WTC11 (cell line): Measurements from ENCODE around the gene EFCAB8. TPM values are rescaled to one million over a fixed set of nuclear protein-coding genes. Genes with fewer than 3 reads are reported as not detected.

Source experiments
- ATAC-seq: fragments of 200-7000 bp; cut with Tn5 transposase; 2 replicates; pipeline ENCODE4 v1.10.0; 2021; ENCODE audit warnings: mild to moderate bottlenecking, moderate library complexity
- CTCF ChIA-PET: fragments of 300-600 bp; sonication (Branson Sonifier 250); formaldehyde crosslinking; loops from one replicate; lab custom pipeline; 2021; ENCODE audit warnings: antibody characterized with exemption; lab: Charles Lee
- POLR2A ChIA-PET: fragments of 350-600 bp; sonication (Branson Sonifier 250); formaldehyde crosslinking; loops from one replicate; lab custom pipeline; 2021; ENCODE audit warnings: antibody characterized with exemption; lab: Charles Lee
- DNase-seq: peaks from one replicate; pipeline ENCODE4 v3.0.0; 2021; ENCODE audit warnings: low spot score
- H3K27ac Mint-ChIP-seq: 2 replicates; pipeline ENCODE4 v1.8.0; 2021; ENCODE audit warnings: mixed read lengths
- H3K27me3 Mint-ChIP-seq: 2 replicates; pipeline ENCODE4 v1.8.0; 2021; ENCODE audit warnings: low read depth, mild to moderate bottlenecking, moderate library complexity, mixed read lengths
- H3K36me3 Mint-ChIP-seq: 2 replicates; pipeline ENCODE4 v1.8.0; 2021; ENCODE audit warnings: mixed read lengths
- H3K4me1 Mint-ChIP-seq: 2 replicates; pipeline ENCODE4 v1.8.0; 2022; ENCODE audit warnings: mixed read lengths
- H3K4me3 Mint-ChIP-seq: 2 replicates; pipeline ENCODE4 v1.8.0; 2021; ENCODE audit warnings: mild to moderate bottlenecking, moderate library complexity, mixed read lengths
- H3K9me3 Mint-ChIP-seq: 2 replicates; pipeline ENCODE4 v1.8.0; 2021; ENCODE audit warnings: mixed read lengths
- CBFB ChIP-seq: sonication (generic); formaldehyde crosslinking; IDR thresholded peaks from 2 replicates; pipeline ENCODE4 v1.8.1; 2022; ENCODE audit warnings: mild to moderate bottlenecking, low read depth, missing genetic modification reagents
- ESRRA ChIP-seq: sonication (generic); formaldehyde crosslinking; IDR thresholded peaks from 2 replicates; pipeline ENCODE4 v1.8.1; 2022; ENCODE audit warnings: mild to moderate bottlenecking, missing genetic modification reagents, borderline replicate concordance
- FOXP1 ChIP-seq: sonication (generic); formaldehyde crosslinking; IDR thresholded peaks from 2 replicates; pipeline ENCODE4 v1.8.0; 2022; ENCODE audit warnings: missing genetic modification reagents, mild to moderate bottlenecking, moderate library complexity, borderline replicate concordance
- JUN ChIP-seq: sonication (generic); formaldehyde crosslinking; IDR thresholded peaks from 2 replicates; pipeline ENCODE4 v1.8.0; 2023; ENCODE audit warnings: mild to moderate bottlenecking, missing genetic modification reagents
- NFATC4 ChIP-seq: fragments of 250-450 bp; sonication (Bioruptor Pico); IDR thresholded peaks from 2 replicates; pipeline ENCODE4 v1.9.0; 2021; ENCODE audit warnings: mild to moderate bottlenecking
- NFE2L1 ChIP-seq: sonication (generic); formaldehyde crosslinking; IDR thresholded peaks from 2 replicates; pipeline ENCODE4 v1.8.1; 2023; ENCODE audit warnings: missing genetic modification reagents
- NFYB ChIP-seq: sonication (generic); formaldehyde crosslinking; conservative IDR thresholded peaks from 2 replicates; pipeline ENCODE4 v1.8.0; 2022; ENCODE audit warnings: low read depth, missing genetic modification reagents
- PRRX2 ChIP-seq: fragments of 250-450 bp; sonication (Bioruptor Pico); IDR thresholded peaks from 2 replicates; pipeline ENCODE4 v1.8.0; 2021; ENCODE audit warnings: mild to moderate bottlenecking
- RORB ChIP-seq: fragments of 250-450 bp; sonication (Bioruptor Pico); IDR thresholded peaks from 2 replicates; pipeline ENCODE4 v1.9.0; 2021; ENCODE audit warnings: mild to moderate bottlenecking
- TEAD1 ChIP-seq: sonication (generic); formaldehyde crosslinking; IDR thresholded peaks from 2 replicates; pipeline ENCODE4 v1.8.0; 2022; ENCODE audit warnings: mild to moderate bottlenecking, missing genetic modification reagents
- TEAD4 ChIP-seq: sonication (generic); formaldehyde crosslinking; IDR thresholded peaks from 2 replicates; pipeline ENCODE4 v1.8.0; 2022; ENCODE audit warnings: mild to moderate bottlenecking, missing genetic modification reagents
- TP53 ChIP-seq: sonication (generic); formaldehyde crosslinking; IDR thresholded peaks from 2 replicates; pipeline ENCODE4 v1.8.1; 2023; ENCODE audit warnings: mild to moderate bottlenecking, missing genetic modification reagents
- ZNF138 ChIP-seq: sonication (generic); formaldehyde crosslinking; conservative IDR thresholded peaks from 2 replicates; pipeline ENCODE4 v1.8.1; 2022; ENCODE audit warnings: mild to moderate bottlenecking, moderate library complexity, missing genetic modification reagents
- ZNF416 ChIP-seq: fragments of 250-450 bp; sonication (Bioruptor Pico); IDR thresholded peaks from 2 replicates; pipeline ENCODE4 v1.9.0; 2021; ENCODE audit warnings: mild to moderate bottlenecking, inconsistent platforms
- total RNA-seq: library from RNA; stranded (reverse); gene quantifications from 3 replicates; pipeline ENCODE4 v1.2.3, GENCODE V29; 2021
- TF ChIP-seq, protein P1 (sequence below): sonication (generic); formaldehyde crosslinking; conservative IDR thresholded peaks from 2 replicates; pipeline ENCODE4 v1.8.1; 2023; ENCODE audit warnings: mild to moderate bottlenecking, low read depth, missing genetic modification reagents, moderate library complexity
- TF ChIP-seq, protein P2 (sequence below): sonication (generic); formaldehyde crosslinking; IDR thresholded peaks from 2 replicates; pipeline ENCODE4 v1.8.1; 2022; ENCODE audit warnings: mild to moderate bottlenecking, moderate library complexity, missing genetic modification reagents
- TF ChIP-seq, protein P3 (sequence below): sonication (generic); formaldehyde crosslinking; IDR thresholded peaks from 2 replicates; pipeline ENCODE4 v1.8.1; 2023; ENCODE audit warnings: mild to moderate bottlenecking, missing genetic modification reagents
- TF ChIP-seq, protein P4 (sequence below): fragments of 250-450 bp; sonication (Bioruptor Pico); IDR thresholded peaks from 2 replicates; pipeline ENCODE4 v1.9.0; 2021; ENCODE audit warnings: moderate library complexity, mild to moderate bottlenecking, inconsistent platforms, borderline replicate concordance
- TF ChIP-seq, protein P5 (sequence below): sonication (generic); formaldehyde crosslinking; conservative IDR thresholded peaks from 2 replicates; pipeline ENCODE4 v1.8.1; 2022; ENCODE audit warnings: mild to moderate bottlenecking, missing genetic modification reagents
- TF ChIP-seq, protein P6 (sequence below): sonication (generic); formaldehyde crosslinking; IDR thresholded peaks from 2 replicates; pipeline ENCODE4 v1.8.0; 2022; ENCODE audit warnings: mild to moderate bottlenecking, missing genetic modification reagents
- TF ChIP-seq, protein P7 (sequence below): sonication (generic); formaldehyde crosslinking; IDR thresholded peaks from 2 replicates; pipeline ENCODE4 v1.8.1; 2023; ENCODE audit warnings: mild to moderate bottlenecking, missing genetic modification reagents, moderate library complexity
- TF ChIP-seq, protein P8 (sequence below): sonication (generic); formaldehyde crosslinking; IDR thresholded peaks from 2 replicates; pipeline ENCODE4 v1.8.1; 2023; ENCODE audit warnings: mild to moderate bottlenecking, missing genetic modification reagents, moderate library complexity

The EFCAB8 gene
- total RNA-seq, 1 experiment from 2014 or later = 0.17 TPM

DNA sequence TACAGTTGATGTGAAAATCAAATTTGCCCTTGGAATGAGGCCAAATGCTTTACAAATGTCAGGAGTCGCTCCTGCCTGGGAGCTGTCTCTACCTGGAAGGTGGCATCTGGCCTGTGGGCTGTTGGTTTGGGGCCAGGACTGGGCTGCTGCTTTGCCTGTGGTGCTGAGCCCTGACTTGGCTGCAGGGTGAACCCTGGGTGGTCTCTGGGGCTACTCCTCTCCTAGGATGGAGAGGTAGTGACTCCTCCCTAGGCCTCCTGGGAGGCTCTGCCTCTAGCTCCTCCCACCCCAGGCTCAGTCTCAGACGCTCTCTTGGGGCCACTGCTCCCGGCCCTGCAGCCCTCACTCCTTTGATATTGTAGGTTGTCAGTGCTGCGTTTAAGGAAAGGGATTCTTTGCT, 47.5 kb downstream of the EFCAB8 start:
- Mint-ChIP-seq H3K4me1 (no peaks in the 10 kb centered on the region), H3K27ac (no peak overlapping the region), H3K27me3 (no peaks in the 10 kb centered on the region), H3K4me3 (no peak overlapping the region), H3K36me3 (no peaks in the 10 kb centered on the region), H3K9me3 (no peaks in the 10 kb centered on the region)
- ATAC-seq (peak; percentile 31; the same call in 1 of the 2 replicates), DNase-seq (no peak)
- ChIA-PET POLR2A (interaction anchor here (0.5 kb wide), 1 partner anchor 16 kb away, joined by 3 read pairs; no protein-coding TSS in a partner anchor), CTCF (interaction anchor here (0.6 to 3.1 kb wide), 4 partner anchors 12 to 190 kb away, joined by 3 to 11 read pairs (median 4); no protein-coding TSS in a partner anchor)
- TF ChIP-seq CBFB = no peak
- TF ChIP-seq, protein P1, sequence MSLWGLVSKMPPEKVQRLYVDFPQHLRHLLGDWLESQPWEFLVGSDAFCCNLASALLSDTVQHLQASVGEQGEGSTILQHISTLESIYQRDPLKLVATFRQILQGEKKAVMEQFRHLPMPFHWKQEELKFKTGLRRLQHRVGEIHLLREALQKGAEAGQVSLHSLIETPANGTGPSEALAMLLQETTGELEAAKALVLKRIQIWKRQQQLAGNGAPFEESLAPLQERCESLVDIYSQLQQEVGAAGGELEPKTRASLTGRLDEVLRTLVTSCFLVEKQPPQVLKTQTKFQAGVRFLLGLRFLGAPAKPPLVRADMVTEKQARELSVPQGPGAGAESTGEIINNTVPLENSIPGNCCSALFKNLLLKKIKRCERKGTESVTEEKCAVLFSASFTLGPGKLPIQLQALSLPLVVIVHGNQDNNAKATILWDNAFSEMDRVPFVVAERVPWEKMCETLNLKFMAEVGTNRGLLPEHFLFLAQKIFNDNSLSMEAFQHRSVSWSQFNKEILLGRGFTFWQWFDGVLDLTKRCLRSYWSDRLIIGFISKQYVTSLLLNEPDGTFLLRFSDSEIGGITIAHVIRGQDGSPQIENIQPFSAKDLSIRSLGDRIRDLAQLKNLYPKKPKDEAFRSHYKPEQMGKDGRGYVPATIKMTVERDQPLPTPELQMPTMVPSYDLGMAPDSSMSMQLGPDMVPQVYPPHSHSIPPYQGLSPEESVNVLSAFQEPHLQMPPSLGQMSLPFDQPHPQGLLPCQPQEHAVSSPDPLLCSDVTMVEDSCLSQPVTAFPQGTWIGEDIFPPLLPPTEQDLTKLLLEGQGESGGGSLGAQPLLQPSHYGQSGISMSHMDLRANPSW (CRISPR knock-in tag) = no peak
- TF ChIP-seq, protein P2, sequence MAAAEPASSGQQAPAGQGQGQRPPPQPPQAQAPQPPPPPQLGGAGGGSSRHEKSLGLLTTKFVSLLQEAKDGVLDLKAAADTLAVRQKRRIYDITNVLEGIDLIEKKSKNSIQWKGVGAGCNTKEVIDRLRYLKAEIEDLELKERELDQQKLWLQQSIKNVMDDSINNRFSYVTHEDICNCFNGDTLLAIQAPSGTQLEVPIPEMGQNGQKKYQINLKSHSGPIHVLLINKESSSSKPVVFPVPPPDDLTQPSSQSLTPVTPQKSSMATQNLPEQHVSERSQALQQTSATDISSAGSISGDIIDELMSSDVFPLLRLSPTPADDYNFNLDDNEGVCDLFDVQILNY (CRISPR knock-in tag) = no peak
- no peak for TF ChIP-seq PRRX2
- TF ChIP-seq, protein P3, sequence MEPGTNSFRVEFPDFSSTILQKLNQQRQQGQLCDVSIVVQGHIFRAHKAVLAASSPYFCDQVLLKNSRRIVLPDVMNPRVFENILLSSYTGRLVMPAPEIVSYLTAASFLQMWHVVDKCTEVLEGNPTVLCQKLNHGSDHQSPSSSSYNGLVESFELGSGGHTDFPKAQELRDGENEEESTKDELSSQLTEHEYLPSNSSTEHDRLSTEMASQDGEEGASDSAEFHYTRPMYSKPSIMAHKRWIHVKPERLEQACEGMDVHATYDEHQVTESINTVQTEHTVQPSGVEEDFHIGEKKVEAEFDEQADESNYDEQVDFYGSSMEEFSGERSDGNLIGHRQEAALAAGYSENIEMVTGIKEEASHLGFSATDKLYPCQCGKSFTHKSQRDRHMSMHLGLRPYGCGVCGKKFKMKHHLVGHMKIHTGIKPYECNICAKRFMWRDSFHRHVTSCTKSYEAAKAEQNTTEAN (CRISPR knock-in tag) = no peak

DNA sequence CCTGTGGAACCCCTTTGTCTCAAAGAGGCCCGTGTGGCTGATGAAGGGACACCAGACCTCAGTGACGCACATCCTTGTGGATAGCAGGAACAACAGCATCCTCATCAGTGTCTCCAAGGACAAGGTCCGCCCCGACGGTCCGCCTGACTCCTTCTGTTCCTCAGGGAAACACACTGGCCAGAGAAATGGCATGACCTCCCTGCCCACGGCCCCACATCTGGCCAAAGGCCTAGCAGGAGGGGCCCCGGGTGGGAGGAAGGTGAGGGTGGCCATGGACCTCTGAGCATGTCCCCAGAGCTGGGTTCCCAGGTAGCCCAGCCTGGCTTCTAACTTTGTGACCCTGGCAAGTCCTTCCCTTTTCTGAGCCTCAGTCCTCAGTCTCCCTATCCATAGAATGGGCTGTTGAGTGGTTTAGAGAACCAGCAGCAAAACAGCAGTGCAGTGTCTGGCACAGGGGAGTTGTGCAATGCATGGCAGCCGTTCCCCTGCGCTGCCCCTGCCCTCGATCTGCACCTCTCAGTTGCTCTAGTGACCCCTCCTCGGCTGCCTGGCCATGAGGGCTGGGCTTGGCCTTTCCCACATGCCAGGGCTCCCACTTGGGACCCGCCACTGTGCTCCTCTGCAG, 48.3 kb downstream of the EFCAB8 start:
- no peaks in the 10 kb centered on the region for H3K4me1 Mint-ChIP-seq
- no peak for DNase-seq
- CTCF ChIA-PET = interaction anchor here (1.0 to 3.1 kb wide), 2 partner anchors 39 to 189 kb away, joined by 6 to 11 read pairs; no protein-coding TSS in a partner anchor

More for the DNA sequence above, 48.3 kb downstream of the EFCAB8 start:
- H3K4me3 Mint-ChIP-seq = no peak overlapping the region
- TF ChIP-seq, protein P4, sequence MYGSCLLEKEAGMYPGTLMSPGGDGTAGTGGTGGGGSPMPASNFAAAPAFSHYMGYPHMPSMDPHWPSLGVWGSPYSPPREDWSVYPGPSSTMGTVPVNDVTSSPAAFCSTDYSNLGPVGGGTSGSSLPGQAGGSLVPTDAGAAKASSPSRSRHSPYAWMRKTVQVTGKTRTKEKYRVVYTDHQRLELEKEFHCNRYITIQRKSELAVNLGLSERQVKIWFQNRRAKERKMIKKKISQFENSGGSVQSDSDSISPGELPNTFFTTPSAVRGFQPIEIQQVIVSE = no peak
- TF ChIP-seq RORB (CRISPR knock-in tag) (no peak), ESRRA (CRISPR knock-in tag) (no peak), NFYB (no peak), TP53 (no peak), JUN (CRISPR knock-in tag) (no peak), ZNF138 (CRISPR knock-in tag) (no peak), NFATC4 (CRISPR knock-in tag) (no peak), PRRX2 (no peak), TEAD1 (CRISPR knock-in tag) (no peak), TEAD4 (CRISPR knock-in tag) (no peak), FOXP1 (no peak), NFE2L1 (CRISPR knock-in tag) (no peak), ZNF416 (CRISPR knock-in tag) (no peak)
- TF ChIP-seq, protein P5, sequence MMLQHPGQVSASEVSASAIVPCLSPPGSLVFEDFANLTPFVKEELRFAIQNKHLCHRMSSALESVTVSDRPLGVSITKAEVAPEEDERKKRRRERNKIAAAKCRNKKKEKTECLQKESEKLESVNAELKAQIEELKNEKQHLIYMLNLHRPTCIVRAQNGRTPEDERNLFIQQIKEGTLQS = no peak
- TF ChIP-seq, protein P6, sequence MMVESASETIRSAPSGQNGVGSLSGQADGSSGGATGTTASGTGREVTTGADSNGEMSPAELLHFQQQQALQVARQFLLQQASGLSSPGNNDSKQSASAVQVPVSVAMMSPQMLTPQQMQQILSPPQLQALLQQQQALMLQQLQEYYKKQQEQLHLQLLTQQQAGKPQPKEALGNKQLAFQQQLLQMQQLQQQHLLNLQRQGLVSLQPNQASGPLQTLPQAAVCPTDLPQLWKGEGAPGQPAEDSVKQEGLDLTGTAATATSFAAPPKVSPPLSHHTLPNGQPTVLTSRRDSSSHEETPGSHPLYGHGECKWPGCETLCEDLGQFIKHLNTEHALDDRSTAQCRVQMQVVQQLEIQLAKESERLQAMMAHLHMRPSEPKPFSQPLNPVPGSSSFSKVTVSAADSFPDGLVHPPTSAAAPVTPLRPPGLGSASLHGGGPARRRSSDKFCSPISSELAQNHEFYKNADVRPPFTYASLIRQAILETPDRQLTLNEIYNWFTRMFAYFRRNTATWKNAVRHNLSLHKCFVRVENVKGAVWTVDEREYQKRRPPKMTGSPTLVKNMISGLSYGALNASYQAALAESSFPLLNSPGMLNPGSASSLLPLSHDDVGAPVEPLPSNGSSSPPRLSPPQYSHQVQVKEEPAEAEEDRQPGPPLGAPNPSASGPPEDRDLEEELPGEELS (CRISPR knock-in tag) = no peak
- TF ChIP-seq, protein P7, sequence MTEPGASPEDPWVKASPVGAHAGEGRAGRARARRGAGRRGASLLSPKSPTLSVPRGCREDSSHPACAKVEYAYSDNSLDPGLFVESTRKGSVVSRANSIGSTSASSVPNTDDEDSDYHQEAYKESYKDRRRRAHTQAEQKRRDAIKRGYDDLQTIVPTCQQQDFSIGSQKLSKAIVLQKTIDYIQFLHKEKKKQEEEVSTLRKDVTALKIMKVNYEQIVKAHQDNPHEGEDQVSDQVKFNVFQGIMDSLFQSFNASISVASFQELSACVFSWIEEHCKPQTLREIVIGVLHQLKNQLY (CRISPR knock-in tag) = no peak
- TF ChIP-seq, protein P8, sequence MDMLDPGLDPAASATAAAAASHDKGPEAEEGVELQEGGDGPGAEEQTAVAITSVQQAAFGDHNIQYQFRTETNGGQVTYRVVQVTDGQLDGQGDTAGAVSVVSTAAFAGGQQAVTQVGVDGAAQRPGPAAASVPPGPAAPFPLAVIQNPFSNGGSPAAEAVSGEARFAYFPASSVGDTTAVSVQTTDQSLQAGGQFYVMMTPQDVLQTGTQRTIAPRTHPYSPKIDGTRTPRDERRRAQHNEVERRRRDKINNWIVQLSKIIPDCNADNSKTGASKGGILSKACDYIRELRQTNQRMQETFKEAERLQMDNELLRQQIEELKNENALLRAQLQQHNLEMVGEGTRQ (CRISPR knock-in tag) = no peak
- ATAC-seq = no peak
- POLR2A ChIA-PET = interaction anchor here (0.5 kb wide), 1 partner anchor 15 kb away, joined by 3 read pairs; no protein-coding TSS in a partner anchor
- H3K36me3 Mint-ChIP-seq = no peaks in the 10 kb centered on the region
- H3K9me3 Mint-ChIP-seq = no peaks in the 10 kb centered on the region
- no peak overlapping the region for H3K27ac Mint-ChIP-seq
- no peaks in the 10 kb centered on the region for H3K27me3 Mint-ChIP-seq
